GM21619 (cell line): ENCODE data around the gene MYOM1.

Experiments used
- ATAC-seq: cut with Tn5 transposase; IDR thresholded peaks from one replicate; pipeline ENCODE4 v1.9.1; 2021; ENCODE audit not compliant: unreplicated experiment

Gene MYOM1

GRCh38 chr18:3250237-3251107, 30.7 kb upstream of the MYOM1 start:
- no peak for ATAC-seq

GRCh38 chr18:3248658-3249359, 29.0 kb upstream of the MYOM1 start:
- ATAC-seq, result no peak

- ATAC-seq, result peak; percentile 1
These were observed 28.4 kb upstream of the MYOM1 start for GRCh38 chr18:3248062-3248657.

GRCh38 chr18:3247240-3248061, 27.7 kb upstream of the MYOM1 start, which contains the start of gene MYL12A:
Gene MYL12A, plus strand, starts transcription at chr18:3247801. Its CDS starts 5,447 bp downstream, at chr18:3253248.
- peak; percentile 80 for ATAC-seq

GRCh38 chr18:3246635-3247239, 27.0 kb upstream of the MYOM1 start:
- ATAC-seq, result no peak

- peak; percentile 52 for ATAC-seq
These were observed 26.3 kb upstream of the MYOM1 start for GRCh38 chr18:3245853-3246634.

- ATAC-seq, result no peak
These were observed 25.4 kb upstream of the MYOM1 start for GRCh38 chr18:3245185-3245564.

GRCh38 chr18:3238742-3239141, 19.0 kb upstream of the MYOM1 start:
- ATAC-seq, result no peak

GRCh38 chr18:3236470-3236869, 16.7 kb upstream of the MYOM1 start:
- no peak for ATAC-seq

GRCh38 chr18:3235846-3236245, 16.1 kb upstream of the MYOM1 start:
- ATAC-seq, result no peak

GRCh38 chr18:3234457-3234856, 14.7 kb upstream of the MYOM1 start:
- ATAC-seq, result no peak

GRCh38 chr18:3233433-3234168, 13.8 kb upstream of the MYOM1 start:
- ATAC-seq, result no peak

- no peak for ATAC-seq
These were observed 13.2 kb upstream of the MYOM1 start for GRCh38 chr18:3233004-3233403.

GRCh38 chr18:3230401-3231334, 10.9 kb upstream of the MYOM1 start:
- ATAC-seq, result no peak

- ATAC-seq, result no peak
These were observed 6.3 kb upstream of the MYOM1 start for GRCh38 chr18:3226048-3226447.

GRCh38 chr18:3225588-3225987, 5.8 kb upstream of the MYOM1 start:
- no peak for ATAC-seq

- no peak for ATAC-seq
These were observed 4.5 kb upstream of the MYOM1 start for GRCh38 chr18:3224223-3224622.

GRCh38 chr18:3223356-3223755, 3.6 kb upstream of the MYOM1 start:
- ATAC-seq, result no peak
